Hair follicular keratinocyte (primary cell): ENCODE results near the gene IRGM. TPM values are rescaled to one million over a fixed set of nuclear protein-coding genes. Genes with fewer than 3 reads are reported as not detected.

ENCODE experiments used
- total RNA-seq: library from RNA; depleted of rRNA; stranded (reverse); fragments of >200 nt; gene quantifications from 2 replicates; pipeline ENCODE4 v1.2.3, GENCODE V29; 2015

Gene IRGM, protein sequence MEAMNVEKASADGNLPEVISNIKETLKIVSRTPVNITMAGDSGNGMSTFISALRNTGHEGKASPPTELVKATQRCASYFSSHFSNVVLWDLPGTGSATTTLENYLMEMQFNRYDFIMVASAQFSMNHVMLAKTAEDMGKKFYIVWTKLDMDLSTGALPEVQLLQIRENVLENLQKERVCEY
- not detected in 2 replicates for total RNA-seq

DNA sequence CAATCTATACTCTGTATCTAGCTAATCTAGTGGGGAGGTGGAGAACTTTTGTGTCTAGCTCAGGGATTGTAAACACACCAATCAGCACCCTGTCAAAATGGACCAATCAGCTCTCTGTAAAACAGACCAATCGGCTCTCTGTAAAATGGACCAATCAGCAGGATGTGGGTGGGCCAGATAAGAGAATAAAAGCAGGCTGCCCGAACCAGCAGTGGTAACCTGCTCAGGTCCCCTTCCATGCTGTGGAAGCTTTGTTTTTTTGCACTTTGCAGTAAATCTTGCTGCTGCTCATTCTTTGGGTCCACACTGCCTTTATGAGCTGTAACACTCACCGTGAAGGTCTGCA is at the start of gene IRGM:
Gene IRGM (plus strand): TSS at position 214 of the 346 bp plus-strand sequence. CDS start 1,603 bp downstream, outside the sequence.

Other genes starting within 250 kb of the IRGM start
- gene SYNPO, start 205.9 kb upstream of the IRGM start, total RNA-seq, result 15.4 and 30.0 TPM in 2 replicates
- gene MYOZ3, start 185.3 kb upstream of the IRGM start, total RNA-seq, result 0.53 TPM in 1 of 2 replicates, not detected in the other
- 36.0 and 42.1 TPM in 2 replicates for gene RBM22, start 145.5 kb upstream of the IRGM start, total RNA-seq
- 31.8 and 40.4 TPM in 2 replicates for gene DCTN4, start 87.5 kb upstream of the IRGM start, total RNA-seq
- gene SMIM3, start 67.8 kb upstream of the IRGM start, total RNA-seq, result 30.7 and 38.3 TPM in 2 replicates
- gene ZNF300, start 58.5 kb downstream of the IRGM start, total RNA-seq, result 5.3 and 6.0 TPM in 2 replicates
- 14.9 and 39.9 TPM in 2 replicates for gene GPX3, start 174.1 kb downstream of the IRGM start, total RNA-seq
- 130 and 184 TPM in 2 replicates for gene TNIP1, start 234.5 kb downstream of the IRGM start, total RNA-seq